Posterior vena cava (tissue), 2 donors: ENCODE measurements around the gene PARN. TPM values are rescaled to one million over a fixed set of nuclear protein-coding genes. Genes with fewer than 3 reads are reported as not detected.
A peak's percentile ranks its signal among the peaks of the same experiment; 100 is the strongest.
"Not testable (repeated sequence)": the region's sequence is repeated elsewhere in the genome, so short reads cannot be mapped to it uniquely, and the experiment has no call there.

ENCODE experiments used
- DNase-seq: peaks from one replicate; pipeline ENCODE4 v3.0.0-alpha.2; 2020; ENCODE audit warnings: low spot score
- intact Hi-C, 2 donors: fragments of 100-400 bp; cut with DNase I; formaldehyde crosslinking; loops; one replicate each; pipeline versions ENCODE4 v1.14.1 to v1.14.2; 2022 to 2023
- total RNA-seq, 2 donors: library from RNA; stranded (reverse); fragmentation: NEBNext Ultra II Directional; extraction: Animal tissue kit (Norgen Biotek cat#: 25700); gene quantifications; one replicate each; pipeline ENCODE4 v1.2.1, GENCODE V29; 2021
- donor health status: DM: yes; HTN: yes; CAD: no.
- donor health status: DM: yes; HTN: yes; CAD: no.

PARN gene
- total RNA-seq, 2 donors from 2014 or later = 27.2 to 27.9 TPM

- DNase-seq, intact Hi-C loops: not testable (repeated sequence)
These were observed 201.0 kb downstream of the PARN start for GRCh38 chr16:14428971-14429637.

GRCh38 chr16:14428043-14428442 is 202.0 kb downstream of the PARN start:
- intact Hi-C loops = no loop called here

GRCh38 chr16:14427371-14427948 is 202.6 kb downstream of the PARN start:
- DNase-seq = no peak

More at GRCh38 chr16:14428043-14428442, 202.0 kb downstream of the PARN start:
- no peak for DNase-seq

DNA sequence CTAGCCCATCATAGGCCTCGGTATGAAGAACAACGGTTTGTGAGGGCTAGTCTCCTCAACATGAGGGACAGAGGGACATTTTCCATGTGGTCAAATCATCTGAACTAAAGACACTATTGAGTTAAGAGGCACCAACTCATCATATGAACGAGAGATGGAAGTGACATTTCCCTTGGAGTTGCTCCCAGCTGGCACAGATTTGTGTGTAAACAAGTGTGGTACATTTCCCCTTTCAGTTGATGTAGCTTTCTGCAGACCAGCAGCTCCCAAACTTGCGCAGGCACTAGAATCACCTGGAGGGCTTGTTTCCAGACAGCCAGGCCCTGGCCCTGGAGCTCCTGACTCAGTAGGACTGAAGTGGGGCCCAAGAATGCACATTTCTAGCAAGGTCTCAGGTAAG is 205.5 kb downstream of the PARN start:
- no peak for DNase-seq
- intact Hi-C loops = no loop called here

More at GRCh38 chr16:14427371-14427948, 202.6 kb downstream of the PARN start:
- intact Hi-C loops = no loop called here

- intact Hi-C loops = no loop called here
- no peak for DNase-seq
These were observed 206.7 kb downstream of the PARN start for GRCh38 chr16:14423344-14423743.

DNA sequence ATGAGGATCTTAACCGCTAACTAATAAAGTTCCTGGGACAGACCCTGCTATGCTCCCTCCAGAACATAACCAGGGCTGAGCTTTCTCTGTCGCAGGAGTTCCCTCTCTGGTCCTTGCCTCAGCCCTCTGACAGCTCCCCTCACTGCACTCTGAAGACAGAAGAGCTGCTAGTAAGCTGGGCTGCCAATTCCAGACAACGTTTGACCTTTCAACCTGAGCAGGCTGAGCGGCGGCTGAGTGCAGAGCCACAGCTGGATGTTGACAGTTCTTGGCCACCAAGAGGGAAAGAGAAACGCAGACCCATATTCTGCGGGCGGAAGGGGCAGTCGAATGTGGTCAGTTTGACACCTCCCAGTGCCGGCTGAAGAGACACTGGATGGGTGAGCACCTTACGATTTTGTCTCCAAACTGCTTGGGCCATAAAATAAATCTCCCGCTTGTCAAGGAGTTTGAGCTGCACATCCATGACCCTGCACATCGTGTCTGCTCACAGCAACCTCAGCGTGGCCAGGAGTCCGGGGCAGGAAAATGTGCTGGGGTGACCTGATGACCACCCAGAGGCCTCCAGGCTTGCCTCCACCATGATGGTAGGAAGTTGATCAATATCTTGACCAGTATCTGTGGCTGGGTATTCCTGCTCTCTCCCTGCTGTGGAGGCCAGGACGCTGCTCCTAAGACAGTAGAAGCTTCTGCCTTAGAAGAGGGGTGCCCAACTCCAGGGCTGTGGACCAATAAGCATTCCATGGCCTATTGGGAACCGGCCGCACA is 209.2 kb downstream of the PARN start:
- intact Hi-C loops = no loop called here
- DNase-seq = peak; percentile 53

DNA sequence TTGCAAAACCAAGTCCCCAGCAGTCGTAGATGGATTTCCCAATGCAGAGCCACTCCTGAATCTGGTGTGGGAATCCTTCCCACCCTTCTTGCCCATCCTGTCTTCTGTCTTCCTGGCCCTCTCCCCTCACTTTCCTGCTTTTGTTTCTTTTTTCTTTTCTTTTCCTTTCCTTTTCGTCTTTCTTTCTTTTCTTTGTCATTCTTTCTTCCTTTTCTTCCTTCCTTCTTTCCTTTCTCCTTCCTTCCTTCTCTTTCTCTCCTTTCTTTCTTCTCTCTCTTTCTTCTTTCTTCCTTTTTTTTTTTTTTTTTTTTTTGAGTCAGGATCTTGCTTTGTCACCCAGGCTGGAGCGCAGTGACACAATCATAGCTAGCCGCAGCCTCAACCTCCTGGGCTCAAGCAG is 209.8 kb downstream of the PARN start:
- DNase-seq = peak; percentile 1
- intact Hi-C loops = not testable (repeated sequence)

DNA sequence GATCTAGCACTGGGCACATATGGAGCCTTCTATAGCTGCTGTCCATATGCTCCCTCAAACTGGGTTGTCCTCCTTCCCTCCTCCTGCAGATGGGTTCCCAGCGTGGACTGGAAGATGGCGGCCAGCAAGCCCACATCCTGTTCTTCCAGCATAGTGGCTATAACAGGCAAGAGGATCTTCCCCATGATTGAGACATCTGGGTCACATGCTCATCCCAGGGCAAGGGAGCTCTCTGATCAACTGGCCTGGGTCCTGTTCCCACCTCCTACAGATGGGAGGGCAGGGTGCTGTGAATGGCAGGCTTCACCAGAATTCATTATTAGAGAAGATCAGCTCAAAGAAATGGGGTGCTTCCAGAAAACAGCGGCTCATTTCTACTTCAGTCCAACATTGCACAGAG is 210.2 kb downstream of the PARN start:
- peak; percentile 59 for DNase-seq
- intact Hi-C loops = no loop called here

DNA sequence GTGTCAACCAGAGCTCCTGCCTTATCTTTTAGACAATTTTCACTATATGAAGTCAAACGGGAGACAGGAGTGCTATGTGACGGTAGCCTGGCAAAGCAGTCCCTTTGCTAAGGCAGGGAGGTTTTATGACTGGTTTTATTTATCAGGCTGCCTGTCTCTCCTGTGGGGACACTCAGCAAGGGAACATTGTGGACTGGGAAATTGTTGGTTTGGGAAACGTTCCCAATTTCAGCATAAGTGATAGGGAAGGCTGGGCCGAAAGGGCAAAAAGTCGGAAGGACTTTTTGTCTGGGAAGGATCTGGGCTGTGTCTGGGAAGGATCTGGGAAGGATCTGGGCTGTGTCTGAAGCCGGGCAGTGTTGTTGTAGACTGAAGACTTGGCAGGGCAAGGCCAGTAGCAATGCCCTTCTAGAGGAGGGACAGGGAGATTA is 211.2 kb downstream of the PARN start:
- intact Hi-C loops = no loop called here

GRCh38 chr16:14416184-14416583 is 213.9 kb downstream of the PARN start:
- no peak for DNase-seq
- intact Hi-C loops = no loop called here

More for the DNA sequence above, 211.2 kb downstream of the PARN start:
- DNase-seq = no peak

GRCh38 chr16:14415291-14415690 is 214.8 kb downstream of the PARN start:
- intact Hi-C loops = no loop called here
- no peak for DNase-seq

- intact Hi-C loops = no loop called here
These were observed 220.5 kb downstream of the PARN start for GRCh38 chr16:14409563-14409962.

DNA sequence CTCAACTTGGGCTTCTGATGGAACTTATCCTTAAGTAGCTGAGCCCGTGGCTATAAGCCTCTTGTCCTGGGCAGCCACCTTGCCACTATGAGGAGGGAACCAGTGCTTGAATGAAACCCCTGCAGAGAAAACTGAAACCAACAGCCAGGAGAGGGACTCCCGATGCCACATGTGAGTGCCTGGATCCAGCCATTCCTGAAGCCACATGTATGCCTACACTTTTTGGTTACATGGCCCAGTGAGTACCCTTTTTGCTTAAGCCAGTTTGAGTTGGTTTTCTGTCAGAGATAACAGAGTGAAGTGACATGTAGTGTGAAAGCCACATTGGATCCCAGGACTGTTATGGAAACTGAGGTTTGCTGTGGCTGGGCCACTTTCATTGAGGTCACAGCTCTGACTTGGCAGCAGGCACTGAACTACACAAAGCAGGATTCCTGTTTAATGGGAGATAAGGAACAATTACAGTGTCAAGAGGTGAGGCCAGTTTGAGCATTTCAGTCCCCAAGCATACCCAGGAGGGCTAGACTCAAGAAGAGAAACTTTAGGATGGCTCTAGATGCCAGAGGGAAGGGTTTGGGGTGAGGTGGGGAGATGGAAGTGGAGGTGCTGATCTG is 222.2 kb downstream of the PARN start:
- intact Hi-C loops = no loop called here

More at GRCh38 chr16:14409563-14409962, 220.5 kb downstream of the PARN start:
- DNase-seq = peak; percentile 87

DNA sequence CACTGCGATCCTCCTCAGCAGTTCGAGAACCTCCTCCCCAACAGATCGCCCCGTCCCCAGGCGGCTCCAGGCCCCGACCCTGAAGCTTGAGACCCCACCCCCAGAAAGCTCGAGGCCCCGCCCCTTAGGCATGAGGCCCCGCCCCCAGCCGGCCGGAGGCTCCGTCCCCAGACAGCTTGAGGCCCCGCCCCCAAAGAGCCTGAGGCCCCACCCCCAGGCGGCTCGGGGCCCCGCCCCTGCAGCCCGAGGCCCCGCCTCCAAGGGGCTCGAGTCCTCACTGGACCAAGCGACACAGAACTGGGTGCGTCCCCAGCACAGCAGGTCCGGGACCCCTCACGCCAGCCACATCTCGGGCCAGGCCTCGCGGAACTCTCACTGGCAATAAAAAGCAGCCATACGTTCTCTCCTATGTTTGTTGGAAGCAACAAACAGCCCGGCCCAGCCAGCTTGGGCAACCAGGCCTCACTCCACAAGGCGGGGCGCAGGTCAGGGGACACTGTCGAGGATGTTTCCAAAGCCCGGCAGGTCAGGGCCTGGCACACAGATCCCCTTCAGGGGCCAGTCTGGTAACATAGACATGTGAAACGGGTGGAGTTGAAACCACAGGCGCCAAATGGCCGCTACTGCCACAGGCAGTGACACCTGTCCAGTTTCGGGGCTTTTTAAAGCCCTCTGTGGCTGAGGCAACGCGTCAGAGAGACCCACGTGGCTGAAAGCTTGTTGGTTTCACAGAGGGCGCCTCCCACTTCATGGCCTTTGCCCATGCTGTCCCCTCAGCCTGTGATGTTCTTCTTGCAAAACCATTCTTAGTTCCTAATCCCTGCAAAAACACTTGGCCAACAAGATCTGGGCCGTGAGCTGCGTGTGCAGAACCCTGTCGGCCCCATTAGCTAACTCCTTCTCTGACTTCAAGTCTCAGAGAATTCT is 224.2 kb downstream of the PARN start:
- intact Hi-C loops = no loop called here
- DNase-seq = no peak

More for the DNA sequence above, 222.2 kb downstream of the PARN start:
- DNase-seq = no peak

- intact Hi-C loops, DNase-seq: not testable (repeated sequence)
These were observed 227.1 kb downstream of the PARN start for GRCh38 chr16:14403001-14403389.

GRCh38 chr16:14402114-14403000 is 227.7 kb downstream of the PARN start:
- DNase-seq, intact Hi-C loops: not testable (repeated sequence)

GRCh38 chr16:14401711-14402061 is 228.4 kb downstream of the PARN start:
- intact Hi-C loops = not testable (repeated sequence)
- peak; percentile 86 for DNase-seq
